Peyer's patch (tissue), 4 donors: ENCODE data around the gene SVOPL. TPM values are rescaled to one million over a fixed set of nuclear protein-coding genes. Genes with fewer than 3 reads are reported as not detected.

Experiments
- DNase-seq, 3 donors: peaks; one replicate each; pipeline ENCODE4 v3.0.0-alpha.2; 2017 to 2019
- H3K27ac ChIP-seq, 4 donors: fragments of 200-600 bp; sonication (generic); one replicate each; pipeline ENCODE4 v1.5.1; 2016 to 2019
- H3K27me3 ChIP-seq, 2 donors: fragments of 200-600 bp; sonication (generic); one replicate each; pipeline ENCODE4 v1.5.1; 2019
- H3K36me3 ChIP-seq, 3 donors: fragments of 200-600 bp; sonication (generic); one replicate each; pipeline ENCODE4 v1.5.1; 2016 to 2019
- H3K4me1 ChIP-seq, 4 donors: fragments of 200-600 bp; sonication (generic); one replicate each; pipeline ENCODE4 v1.5.1; 2016 to 2019
- H3K4me3 ChIP-seq, 4 donors: fragments of 200-600 bp; sonication (generic); 1 replicate in 3 of 4; 2 replicates in 1 of 4; pipeline ENCODE4 v1.5.1; 2016 to 2019; ENCODE audit warnings: mild to moderate bottlenecking in 1 of 4
- H3K9me3 ChIP-seq, 4 donors: fragments of 200-600 bp; sonication (generic); one replicate each; pipeline ENCODE4 v1.5.1; 2016 to 2019; ENCODE audit warnings: mild to moderate bottlenecking in 1 of 4
- CTCF ChIP-seq, 6 experiments: fragments of 450-650 bp in 4 of 6; fragments of 200-600 bp in 2 of 6; sonication (generic) in 1 of 6; IDR thresholded peaks; one replicate each; pipeline ENCODE4 v1.5.1; 2017 to 2019; ENCODE audit warnings: antibody characterized with exemption in 6 of 6, mild to moderate bottlenecking in 3 of 6, moderate library complexity in 1 of 6
- POLR2A ChIP-seq, 2 donors: fragments of 450-650 bp; IDR thresholded peaks; one replicate each; pipeline ENCODE4 v1.5.1; 2017; ENCODE audit warnings: antibody characterized with exemption in 2 of 2, mild to moderate bottlenecking in 2 of 2, moderate library complexity in 2 of 2
- total RNA-seq, 4 donors: library from RNA; depleted of rRNA; stranded (reverse); fragments of >200 nt; gene quantifications; one replicate each; pipeline ENCODE4 v1.1.0, GENCODE V29; 2016

The SVOPL gene
- total RNA-seq, 4 donors from 2014 or later, result 0.40 TPM; not detected in 3

GRCh38 chr7:138625849-138626230, 75.3 kb downstream of the SVOPL start:
- Histone ChIP-seq H3K9me3 (no peaks in the 10 kb centered on the region), H3K4me1 (no peaks in the 10 kb centered on the region), H3K27me3 (no peaks in the 10 kb centered on the region), H3K27ac (no peak overlapping the region), H3K36me3 (no peaks in the 10 kb centered on the region), H3K4me3 (no peak overlapping the region)
- TF ChIP-seq POLR2A (IDR thresholded peaks at IDR 0.05) (no peak), CTCF (IDR thresholded peaks at IDR 0.05) (no peak)
- no peak for DNase-seq

GRCh38 chr7:138625084-138625848, 75.9 kb downstream of the SVOPL start:
- H3K4me1 ChIP-seq, result no peaks in the 10 kb centered on the region
- no peaks in the 10 kb centered on the region for H3K9me3 ChIP-seq
- no peak overlapping the region for H3K27ac ChIP-seq
- no peak overlapping the region for H3K4me3 ChIP-seq
- no peak for DNase-seq
- H3K36me3 ChIP-seq, result no peaks in the 10 kb centered on the region
- TF ChIP-seq POLR2A (IDR thresholded peaks at IDR 0.05), result no peak
- no peak for TF ChIP-seq CTCF (IDR thresholded peaks at IDR 0.05)
- no peaks in the 10 kb centered on the region for H3K27me3 ChIP-seq

- Histone ChIP-seq H3K4me3 (no peak overlapping the region), H3K27me3 (no peaks in the 10 kb centered on the region), H3K9me3 (no peaks in the 10 kb centered on the region), H3K36me3 (no peaks in the 10 kb centered on the region), H3K27ac (no peak overlapping the region), H3K4me1 (no peaks in the 10 kb centered on the region)
- TF ChIP-seq POLR2A (IDR thresholded peaks at IDR 0.05) (no peak), CTCF (IDR thresholded peaks at IDR 0.05) (no peak)
- no peak for DNase-seq
Observed at GRCh38 chr7:138622841-138623240, 78.3 kb downstream of the SVOPL start.

GRCh38 chr7:138618933-138619332, 82.2 kb downstream of the SVOPL start:
- H3K9me3 ChIP-seq, result no peaks in the 10 kb centered on the region
- no peak for TF ChIP-seq CTCF (IDR thresholded peaks at IDR 0.05)
- TF ChIP-seq POLR2A (IDR thresholded peaks at IDR 0.05), result no peak
- no peak overlapping the region for H3K27ac ChIP-seq
- H3K27me3 ChIP-seq, result no peaks in the 10 kb centered on the region
- H3K4me3 ChIP-seq, result no peak overlapping the region
- H3K4me1 ChIP-seq, result no peaks in the 10 kb centered on the region
- DNase-seq, result no peak
- no peaks in the 10 kb centered on the region for H3K36me3 ChIP-seq

GRCh38 chr7:138618506-138618905, 82.7 kb downstream of the SVOPL start:
- no peak for DNase-seq

More at GRCh38 chr7:138618506-138618905, 82.7 kb downstream of the SVOPL start:
- Histone ChIP-seq H3K9me3 (no peaks in the 10 kb centered on the region), H3K4me1 (no peaks in the 10 kb centered on the region), H3K4me3 (no peak overlapping the region), H3K27ac (no peak overlapping the region), H3K27me3 (no peaks in the 10 kb centered on the region), H3K36me3 (no peaks in the 10 kb centered on the region)
- TF ChIP-seq POLR2A (IDR thresholded peaks at IDR 0.05) (no peak), CTCF (IDR thresholded peaks at IDR 0.05) (no peak)
